Subcutaneous adipose tissue (tissue), 4 donors: ENCODE data around the gene ATP2B2. TPM values are rescaled to one million over a fixed set of nuclear protein-coding genes. Genes with fewer than 3 reads are reported as not detected.

ENCODE experiments used
- CTCF ChIP-seq: fragments of 450-650 bp; IDR thresholded peaks from one replicate; pipeline ENCODE4 v1.5.1; 2016; ENCODE audit warnings: low read depth, mild to moderate bottlenecking, control low read depth, antibody characterized with exemption, moderate library complexity
- total RNA-seq, 4 donors: library from RNA; depleted of rRNA; stranded (reverse); fragments of >200 nt; gene quantifications; one replicate each; pipeline ENCODE4 v1.1.0, GENCODE V29; 2016

The ATP2B2 gene
- total RNA-seq, 4 donors from 2014 or later = 0.34 to 0.44 TPM; not detected in 2

- TF ChIP-seq CTCF = no peak
Measured at GRCh38 chr3:10504171-10505049, 976 bp downstream of the ATP2B2 start.

- TF ChIP-seq CTCF = no peak
Measured at GRCh38 chr3:10503217-10503796, 2.1 kb downstream of the ATP2B2 start.

- TF ChIP-seq CTCF = no peak
Measured at GRCh38 chr3:10502185-10502880, 3.1 kb downstream of the ATP2B2 start.

GRCh38 chr3:10501664-10502052 is 3.7 kb downstream of the ATP2B2 start:
- no peak for TF ChIP-seq CTCF

- no peak for TF ChIP-seq CTCF
Measured at GRCh38 chr3:10500717-10501663, 4.4 kb downstream of the ATP2B2 start.

- no peak for TF ChIP-seq CTCF
Measured at GRCh38 chr3:10498271-10498670, 7.1 kb downstream of the ATP2B2 start.
